Activated B cell treated with CpG ODN at 0.5 μM for 24 hours (primary cell): Measurements from ENCODE around the gene HDGFL1. TPM values are rescaled to one million over a fixed set of nuclear protein-coding genes. Genes with fewer than 3 reads are reported as not detected.

ENCODE experiments used
- ATAC-seq: fragments of 200-7000 bp; cut with Tn5 transposase; one replicate; pipeline ENCODE4 v1.10.0; 2021; ENCODE audit warnings: low read depth, mild to moderate bottlenecking, moderate library complexity
- CTCF ChIA-PET: fragments of 350-600 bp; sonication (Branson Sonifier 250); formaldehyde crosslinking; loops from one replicate; lab custom pipeline; 2021; ENCODE audit warnings: antibody characterized with exemption; lab: Charles Lee
- POLR2A ChIA-PET: fragments of 350-600 bp; sonication (Branson Sonifier 250); formaldehyde crosslinking; loops from one replicate; lab custom pipeline; 2021; ENCODE audit warnings: antibody characterized with exemption; lab: Charles Lee
- DNase-seq: peaks from one replicate; pipeline ENCODE4 v3.0.0; 2022
- H3K27ac Mint-ChIP-seq: one replicate; pipeline ENCODE4 v1.8.0; 2020; ENCODE audit warnings: mixed read lengths
- H3K27me3 Mint-ChIP-seq: one replicate; pipeline ENCODE4 v1.8.0; 2021; ENCODE audit warnings: mixed read lengths
- H3K36me3 Mint-ChIP-seq: one replicate; pipeline ENCODE4 v1.8.0; 2021; ENCODE audit warnings: low read depth, mixed read lengths
- H3K4me1 Mint-ChIP-seq: one replicate; pipeline ENCODE4 v1.8.0; 2021; ENCODE audit warnings: mixed read lengths
- H3K4me3 Mint-ChIP-seq: one replicate; pipeline ENCODE4 v1.8.0; 2020; ENCODE audit warnings: mild to moderate bottlenecking, mixed read lengths
- H3K9me3 Mint-ChIP-seq: one replicate; pipeline ENCODE4 v1.8.0; 2020; ENCODE audit warnings: mixed read lengths
- intact Hi-C: fragments of 100-400 bp; cut with micrococcal nuclease; formaldehyde crosslinking; loops from one replicate; pipeline ENCODE4 v1.15.1; 2024
- total RNA-seq: library from RNA; stranded (reverse); gene quantifications from 2 replicates; pipeline ENCODE4 v1.2.3, GENCODE V29; 2022
- TF ChIP-seq, protein P1 (sequence below): fragments of 200-600 bp; IDR thresholded peaks from one replicate; pipeline ENCODE4 v1.8.0; 2022; ENCODE audit warnings: antibody characterized with exemption, mild to moderate bottlenecking

The HDGFL1 gene
- total RNA-seq, 1 donor from 2014 or later = not detected

GRCh38 chr6:22536122-22536521, 33.2 kb upstream of the HDGFL1 start:
- Mint-ChIP-seq H3K27ac (no peak overlapping the region), H3K27me3 (no peaks in the 10 kb centered on the region), H3K36me3 (no peaks in the 10 kb centered on the region), H3K9me3 (no peaks in the 10 kb centered on the region), H3K4me1 (no peaks in the 10 kb centered on the region), H3K4me3 (no peak overlapping the region)
- no peak for ATAC-seq
- intact Hi-C loops = no loop called here
- no peak for DNase-seq
- CTCF ChIA-PET = no interaction called here
- TF ChIP-seq, protein P1, sequence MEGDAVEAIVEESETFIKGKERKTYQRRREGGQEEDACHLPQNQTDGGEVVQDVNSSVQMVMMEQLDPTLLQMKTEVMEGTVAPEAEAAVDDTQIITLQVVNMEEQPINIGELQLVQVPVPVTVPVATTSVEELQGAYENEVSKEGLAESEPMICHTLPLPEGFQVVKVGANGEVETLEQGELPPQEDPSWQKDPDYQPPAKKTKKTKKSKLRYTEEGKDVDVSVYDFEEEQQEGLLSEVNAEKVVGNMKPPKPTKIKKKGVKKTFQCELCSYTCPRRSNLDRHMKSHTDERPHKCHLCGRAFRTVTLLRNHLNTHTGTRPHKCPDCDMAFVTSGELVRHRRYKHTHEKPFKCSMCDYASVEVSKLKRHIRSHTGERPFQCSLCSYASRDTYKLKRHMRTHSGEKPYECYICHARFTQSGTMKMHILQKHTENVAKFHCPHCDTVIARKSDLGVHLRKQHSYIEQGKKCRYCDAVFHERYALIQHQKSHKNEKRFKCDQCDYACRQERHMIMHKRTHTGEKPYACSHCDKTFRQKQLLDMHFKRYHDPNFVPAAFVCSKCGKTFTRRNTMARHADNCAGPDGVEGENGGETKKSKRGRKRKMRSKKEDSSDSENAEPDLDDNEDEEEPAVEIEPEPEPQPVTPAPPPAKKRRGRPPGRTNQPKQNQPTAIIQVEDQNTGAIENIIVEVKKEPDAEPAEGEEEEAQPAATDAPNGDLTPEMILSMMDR = no peak
- POLR2A ChIA-PET = no interaction called here

- intact Hi-C loops = no loop called here
- Mint-ChIP-seq H3K4me3 (no peak overlapping the region), H3K4me1 (no peaks in the 10 kb centered on the region), H3K36me3 (no peaks in the 10 kb centered on the region), H3K27ac (no peak overlapping the region), H3K27me3 (no peaks in the 10 kb centered on the region), H3K9me3 (no peaks in the 10 kb centered on the region)
- POLR2A ChIA-PET = no interaction called here
- CTCF ChIA-PET = no interaction called here
- ATAC-seq (no peak), DNase-seq (no peak)
- TF ChIP-seq, protein P1 = no peak
Measured at GRCh38 chr6:22544476-22544875, 24.9 kb upstream of the HDGFL1 start.

DNA sequence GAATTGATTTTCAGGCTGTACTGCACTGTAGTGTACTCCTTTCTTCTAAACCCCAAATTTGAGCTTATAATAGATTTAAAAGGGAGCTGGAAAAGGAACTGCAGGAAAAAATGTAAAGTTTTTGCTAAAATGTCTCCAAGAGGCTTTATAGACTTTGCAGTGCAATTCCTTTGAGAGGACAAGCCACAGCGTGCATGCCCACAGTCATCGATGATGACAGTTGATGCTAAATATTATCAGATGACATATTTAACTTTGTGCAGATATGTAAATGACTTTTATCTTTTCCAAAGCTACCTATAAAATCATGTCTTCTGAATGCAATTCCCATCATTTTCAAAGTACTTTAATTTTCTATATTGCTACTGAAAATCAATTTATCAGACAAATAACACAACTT, 24.3 kb upstream of the HDGFL1 start:
- Mint-ChIP-seq H3K27me3 (no peaks in the 10 kb centered on the region), H3K36me3 (no peaks in the 10 kb centered on the region), H3K4me1 (no peaks in the 10 kb centered on the region), H3K27ac (no peak overlapping the region), H3K9me3 (no peaks in the 10 kb centered on the region), H3K4me3 (no peak overlapping the region)
- CTCF ChIA-PET = no interaction called here
- ATAC-seq (no peak), DNase-seq (no peak)
- TF ChIP-seq, protein P1 = no peak
- POLR2A ChIA-PET = no interaction called here
- intact Hi-C loops = no loop called here

DNA sequence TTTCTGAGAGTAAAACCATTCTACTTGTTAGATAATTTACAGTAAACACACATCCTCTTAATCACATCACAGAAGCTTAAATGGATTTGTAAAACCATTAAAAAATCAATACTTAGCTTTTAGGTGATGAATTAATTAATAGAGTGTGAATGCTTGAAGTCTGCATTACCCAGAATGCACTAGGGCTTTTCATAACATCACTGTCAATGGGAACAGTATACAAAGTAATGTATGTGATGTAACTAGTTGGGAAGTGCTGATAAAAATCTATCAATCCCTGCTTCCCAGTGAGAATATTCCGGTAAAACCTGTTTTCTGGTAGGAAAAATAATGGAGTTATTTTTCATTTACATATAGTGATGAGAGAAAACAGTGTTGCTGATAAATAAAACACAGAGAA, 23.1 kb upstream of the HDGFL1 start:
- Mint-ChIP-seq H3K4me3 (no peak overlapping the region), H3K27ac (no peak overlapping the region), H3K4me1 (no peaks in the 10 kb centered on the region), H3K36me3 (no peaks in the 10 kb centered on the region), H3K9me3 (no peaks in the 10 kb centered on the region), H3K27me3 (no peaks in the 10 kb centered on the region)
- TF ChIP-seq, protein P1 = no peak
- CTCF ChIA-PET = no interaction called here
- ATAC-seq = no peak
- DNase-seq = no peak
- POLR2A ChIA-PET = no interaction called here
- intact Hi-C loops = no loop called here

DNA sequence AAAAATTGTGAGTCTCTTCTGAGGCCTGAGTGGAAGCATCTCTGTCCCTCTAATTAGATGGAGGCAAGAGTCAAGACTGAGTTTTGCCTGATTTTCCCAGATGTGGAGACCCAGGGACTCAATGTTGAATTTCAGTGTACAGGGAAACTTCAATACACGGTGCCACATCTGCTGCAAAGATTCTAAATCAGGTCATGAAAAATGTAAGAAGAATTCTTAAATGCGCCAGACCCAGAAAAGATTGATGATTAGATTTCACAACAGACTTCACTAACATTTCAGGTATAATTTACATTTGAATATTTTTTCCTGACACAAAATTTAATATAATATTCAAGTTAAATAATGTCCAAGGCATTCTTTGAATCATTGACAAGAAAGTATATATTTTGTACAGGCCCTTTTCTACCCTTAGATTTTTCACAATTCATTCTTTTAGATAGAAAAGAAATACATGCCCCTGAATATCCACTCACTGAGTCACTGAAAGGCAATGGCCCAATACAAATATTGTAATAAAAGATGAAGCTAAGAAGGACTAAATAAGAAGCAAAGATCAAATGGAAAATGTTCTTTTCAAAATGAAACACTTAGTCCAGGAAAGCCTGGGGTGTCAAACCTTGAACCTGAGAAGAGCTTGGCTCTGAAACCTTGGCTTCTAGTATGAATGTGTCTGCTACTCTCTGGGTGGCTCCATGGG, 18.2 kb upstream of the HDGFL1 start:
- H3K27ac Mint-ChIP-seq = no peak overlapping the region

More for the DNA sequence above, 18.2 kb upstream of the HDGFL1 start:
- CTCF ChIA-PET = no interaction called here
- DNase-seq (no peak), ATAC-seq (no peak)
- peaks cover 3% of the 10 kb centered on the region for H3K9me3 Mint-ChIP-seq
- intact Hi-C loops = no loop called here
- no peaks in the 10 kb centered on the region for H3K36me3 Mint-ChIP-seq
- no peak overlapping the region for H3K4me3 Mint-ChIP-seq
- POLR2A ChIA-PET = no interaction called here
- TF ChIP-seq, protein P1 = no peak
- no peaks in the 10 kb centered on the region for H3K4me1 Mint-ChIP-seq
- no peaks in the 10 kb centered on the region for H3K27me3 Mint-ChIP-seq
